Measurements from ENCODE around the gene SCP2.

SCP2 gene

GRCh38 chr1:53076721-53077598 lies 149.9 kb downstream of the SCP2 start:
- no peak overlapping the region for H3K4me3 ChIP-seq
- H3K27ac ChIP-seq = no peak overlapping the region
- DNase-seq (ENCODE audit: low spot score) = peak; percentile 70
- TF ChIP-seq, protein P1, sequence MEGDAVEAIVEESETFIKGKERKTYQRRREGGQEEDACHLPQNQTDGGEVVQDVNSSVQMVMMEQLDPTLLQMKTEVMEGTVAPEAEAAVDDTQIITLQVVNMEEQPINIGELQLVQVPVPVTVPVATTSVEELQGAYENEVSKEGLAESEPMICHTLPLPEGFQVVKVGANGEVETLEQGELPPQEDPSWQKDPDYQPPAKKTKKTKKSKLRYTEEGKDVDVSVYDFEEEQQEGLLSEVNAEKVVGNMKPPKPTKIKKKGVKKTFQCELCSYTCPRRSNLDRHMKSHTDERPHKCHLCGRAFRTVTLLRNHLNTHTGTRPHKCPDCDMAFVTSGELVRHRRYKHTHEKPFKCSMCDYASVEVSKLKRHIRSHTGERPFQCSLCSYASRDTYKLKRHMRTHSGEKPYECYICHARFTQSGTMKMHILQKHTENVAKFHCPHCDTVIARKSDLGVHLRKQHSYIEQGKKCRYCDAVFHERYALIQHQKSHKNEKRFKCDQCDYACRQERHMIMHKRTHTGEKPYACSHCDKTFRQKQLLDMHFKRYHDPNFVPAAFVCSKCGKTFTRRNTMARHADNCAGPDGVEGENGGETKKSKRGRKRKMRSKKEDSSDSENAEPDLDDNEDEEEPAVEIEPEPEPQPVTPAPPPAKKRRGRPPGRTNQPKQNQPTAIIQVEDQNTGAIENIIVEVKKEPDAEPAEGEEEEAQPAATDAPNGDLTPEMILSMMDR (IDR thresholded peaks at IDR 0.05) = no peak

GRCh38 chr1:53077599-53077965 lies 150.5 kb downstream of the SCP2 start:
- TF ChIP-seq, protein P1 (IDR thresholded peaks at IDR 0.05) = no peak
- no peak overlapping the region for H3K27ac ChIP-seq
- no peak for DNase-seq (ENCODE audit: low spot score)
- no peak overlapping the region for H3K4me3 ChIP-seq

GRCh38 chr1:53078333-53079101 lies 151.4 kb downstream of the SCP2 start:
- Histone ChIP-seq H3K27ac (no peak overlapping the region), H3K4me3 (no peak overlapping the region)
- TF ChIP-seq, protein P1 (IDR thresholded peaks at IDR 0.05) = no peak
- DNase-seq (ENCODE audit: low spot score) = no peak

DNA sequence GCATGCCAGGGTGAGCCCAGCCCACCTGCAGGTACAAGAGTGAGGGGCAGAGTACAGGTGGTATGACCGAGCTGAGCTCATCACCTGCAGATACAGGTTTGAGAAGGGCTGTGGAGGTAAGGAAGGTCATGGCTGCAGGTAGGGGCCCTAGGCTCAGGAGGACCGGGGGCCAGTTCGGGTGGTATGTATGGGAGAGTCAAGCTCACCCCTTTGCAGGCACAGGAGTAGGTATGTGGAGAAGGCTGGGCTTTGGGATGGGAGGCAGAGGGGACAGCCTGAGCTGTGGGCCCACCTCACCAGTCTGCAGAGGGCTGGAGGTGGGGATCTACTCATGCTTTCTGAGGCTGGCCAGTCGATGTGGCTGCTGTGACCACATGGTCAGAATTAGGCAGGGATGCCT lies 152.2 kb downstream of the SCP2 start:
- H3K27ac ChIP-seq = no peak overlapping the region
- H3K4me3 ChIP-seq = no peak overlapping the region
- no peak for DNase-seq (ENCODE audit: low spot score)
- TF ChIP-seq, protein P1 (IDR thresholded peaks at IDR 0.05) = no peak

- DNase-seq (ENCODE audit: low spot score) = no peak
- no peak overlapping the region for H3K27ac ChIP-seq
- TF ChIP-seq, protein P1 (IDR thresholded peaks at IDR 0.05) = no peak
- H3K4me3 ChIP-seq = no peak overlapping the region
Measured at GRCh38 chr1:53080041-53080440, 153.0 kb downstream of the SCP2 start.

GRCh38 chr1:53080769-53081168 lies 153.7 kb downstream of the SCP2 start:
- H3K4me3 ChIP-seq = no peak overlapping the region
- H3K27ac ChIP-seq = no peak overlapping the region
- no peak for DNase-seq (ENCODE audit: low spot score)

More at GRCh38 chr1:53080769-53081168, 153.7 kb downstream of the SCP2 start:
- TF ChIP-seq, protein P1 (IDR thresholded peaks at IDR 0.05) = no peak
